GM12892 (cell line): ENCODE results near the gene TTR.

Experiments
- DNase-seq: peaks from one replicate; pipeline ENCODE4 v3.0.0; 2011; ENCODE audit not compliant: insufficient read length
- FAIRE-seq: peaks from 2 replicates; lab custom pipeline; 2011; peaks lifted over from hg19 to GRCh38; lab: Jason Lieb, UNC
- POLR2A ChIP-seq: IDR thresholded peaks from 2 replicates; pipeline ENCODE4 v1.6.1; 2011; ENCODE audit warnings: low read depth, low read length, control low read depth
- POLR2AphosphoS5 ChIP-seq: IDR thresholded peaks from 2 replicates; pipeline ENCODE4 v1.6.1; 2011; ENCODE audit warnings: low read depth, low read length, control low read depth
- TAF1 ChIP-seq: IDR thresholded peaks from 2 replicates; pipeline ENCODE4 v1.6.1; 2011; ENCODE audit warnings: low read depth, mild to moderate bottlenecking, control low read depth, low read length, borderline replicate concordance

TTR gene

DNA sequence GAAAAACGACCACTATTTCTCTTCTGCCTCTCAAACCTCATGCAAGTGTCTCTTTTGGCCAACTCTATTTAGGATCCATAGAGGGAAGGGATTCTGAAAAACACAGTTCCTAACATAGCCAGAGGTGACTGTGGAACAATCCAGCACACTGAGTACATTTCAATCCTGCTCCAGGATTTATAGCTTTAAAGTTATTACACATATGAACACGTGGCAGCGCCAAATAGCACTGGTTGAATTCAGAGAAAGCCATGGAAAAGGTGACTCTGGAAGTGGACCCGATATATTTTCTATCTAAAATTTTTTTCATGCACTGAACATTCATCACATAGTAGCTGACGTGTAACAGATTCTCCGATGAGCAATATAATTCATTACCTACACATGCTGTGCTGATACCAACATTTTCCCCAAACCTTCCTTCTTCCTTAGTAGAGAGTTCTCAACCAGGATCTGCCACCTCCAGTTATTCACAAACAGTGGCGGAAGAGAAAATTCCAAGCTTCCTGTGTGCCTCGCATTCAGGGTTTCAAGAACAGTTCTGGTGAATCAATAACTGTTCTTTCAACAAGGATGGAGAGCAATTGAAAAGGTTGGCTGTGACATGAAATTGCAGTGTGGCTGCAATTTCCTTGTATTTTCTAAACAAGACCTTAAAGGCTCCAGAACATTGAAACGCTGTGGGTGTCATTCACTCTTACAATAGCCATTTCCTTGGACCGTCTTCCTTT is 25.7 kb upstream of the TTR start:
- FAIRE-seq (peak; percentile 14), DNase-seq (no peak)
- TF ChIP-seq TAF1 = no peak
- no peak for TF ChIP-seq POLR2AphosphoS5
- TF ChIP-seq POLR2A = no peak

DNA sequence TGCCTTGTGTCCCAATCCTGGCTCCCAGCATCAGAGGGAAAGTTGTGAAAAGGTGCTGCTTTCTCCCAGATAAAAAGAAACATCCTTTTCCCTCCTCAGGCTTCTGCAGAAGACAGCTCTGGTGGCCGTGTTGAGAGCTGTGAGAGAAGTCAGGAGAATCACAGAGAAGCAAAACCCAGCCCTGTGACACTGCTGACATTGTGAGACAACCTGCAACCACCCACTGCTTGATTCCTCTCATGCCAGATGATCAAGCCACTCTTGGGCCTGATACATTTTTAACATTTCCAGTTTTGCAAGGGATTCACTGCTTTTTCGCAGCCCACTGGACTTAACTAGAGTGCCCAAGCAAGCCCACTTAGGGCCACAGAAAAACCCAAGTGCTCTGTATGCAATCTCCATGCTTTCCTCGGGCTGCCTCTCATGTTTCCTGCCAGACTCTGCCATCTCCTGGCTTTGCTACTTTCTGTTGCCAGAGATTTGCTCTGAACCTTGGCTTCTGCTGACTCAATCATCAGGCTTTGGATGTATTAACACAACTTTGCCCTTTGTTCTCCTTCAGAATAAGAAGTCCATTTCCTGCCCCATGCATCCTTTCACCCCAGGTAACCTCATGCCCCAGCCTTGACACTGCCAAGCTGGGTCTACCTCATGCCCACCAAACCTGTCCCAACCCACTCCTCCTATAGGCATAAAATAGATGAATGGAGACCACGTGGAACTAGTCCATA is 24.9 kb upstream of the TTR start:
- DNase-seq = no peak
- no peak for TF ChIP-seq POLR2AphosphoS5
- no peak for TF ChIP-seq POLR2A
- no peak for TF ChIP-seq TAF1
- peak; percentile 62 for FAIRE-seq

DNA sequence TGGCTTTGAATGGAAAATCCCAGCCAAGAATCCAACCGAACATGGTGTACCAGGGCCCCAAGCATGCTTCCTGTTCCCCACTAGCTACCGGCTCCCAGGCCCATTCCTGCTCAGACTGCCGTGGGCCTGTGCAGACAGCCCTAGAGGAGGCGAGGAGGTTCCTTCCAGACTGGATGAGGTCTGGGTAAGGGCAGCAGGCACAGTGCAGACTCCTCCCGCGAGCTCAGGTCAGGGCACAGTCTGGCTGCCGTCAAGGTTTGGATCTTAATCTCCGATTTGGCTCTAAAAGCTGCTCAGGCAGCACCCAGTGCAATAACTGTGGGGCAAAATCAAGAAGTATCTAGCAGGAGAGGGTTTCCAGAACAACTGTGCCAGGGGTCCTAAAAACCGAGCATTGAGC is 19.3 kb upstream of the TTR start:
- DNase-seq (no peak), FAIRE-seq (no peak)
- no peak for TF ChIP-seq POLR2A
- TF ChIP-seq POLR2AphosphoS5 = no peak
- no peak for TF ChIP-seq TAF1

DNA sequence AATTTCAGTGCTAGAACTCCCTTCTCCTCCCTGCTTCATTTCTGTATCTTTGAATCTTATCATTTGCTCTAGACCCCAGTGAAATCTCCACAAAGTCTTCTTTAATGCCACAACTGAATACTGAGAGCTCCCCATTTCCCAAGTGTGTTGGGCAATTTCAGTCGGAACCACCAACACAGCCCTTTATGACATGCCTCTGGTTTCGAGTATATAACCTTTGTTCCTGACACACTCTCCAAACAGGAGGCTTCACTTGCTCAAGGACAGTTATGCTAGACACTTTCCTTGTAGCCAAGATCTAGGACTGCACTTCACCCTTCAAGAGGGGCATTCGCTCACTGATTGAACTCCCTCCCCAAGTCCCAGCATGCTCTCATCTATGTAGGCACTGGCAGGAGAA is 18.6 kb upstream of the TTR start:
- no peak for TF ChIP-seq POLR2A
- TF ChIP-seq POLR2AphosphoS5 = no peak
- DNase-seq (no peak), FAIRE-seq (peak; percentile 51)

DNA sequence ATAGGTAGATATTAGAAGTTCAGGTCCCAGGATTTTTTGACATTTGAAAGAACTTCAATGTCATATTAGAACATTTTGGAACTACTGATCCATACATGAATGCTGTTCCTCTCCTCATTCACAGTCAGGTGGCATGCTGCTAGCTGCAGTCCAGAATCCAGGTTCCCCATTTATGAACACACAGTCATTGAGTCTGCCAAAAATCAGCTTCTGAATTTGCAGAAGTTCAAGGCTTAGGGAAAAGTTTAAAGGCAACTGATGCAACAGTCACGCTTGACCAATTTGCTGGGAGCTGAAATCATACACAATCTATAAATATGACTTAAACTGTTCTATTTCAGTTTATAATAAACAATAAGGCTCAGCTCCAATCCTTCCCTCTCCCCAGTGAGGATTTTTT is 17.3 kb upstream of the TTR start:
- TF ChIP-seq TAF1 = no peak
- no peak for TF ChIP-seq POLR2A
- no peak for TF ChIP-seq POLR2AphosphoS5
- FAIRE-seq (no peak), DNase-seq (no peak)

DNA sequence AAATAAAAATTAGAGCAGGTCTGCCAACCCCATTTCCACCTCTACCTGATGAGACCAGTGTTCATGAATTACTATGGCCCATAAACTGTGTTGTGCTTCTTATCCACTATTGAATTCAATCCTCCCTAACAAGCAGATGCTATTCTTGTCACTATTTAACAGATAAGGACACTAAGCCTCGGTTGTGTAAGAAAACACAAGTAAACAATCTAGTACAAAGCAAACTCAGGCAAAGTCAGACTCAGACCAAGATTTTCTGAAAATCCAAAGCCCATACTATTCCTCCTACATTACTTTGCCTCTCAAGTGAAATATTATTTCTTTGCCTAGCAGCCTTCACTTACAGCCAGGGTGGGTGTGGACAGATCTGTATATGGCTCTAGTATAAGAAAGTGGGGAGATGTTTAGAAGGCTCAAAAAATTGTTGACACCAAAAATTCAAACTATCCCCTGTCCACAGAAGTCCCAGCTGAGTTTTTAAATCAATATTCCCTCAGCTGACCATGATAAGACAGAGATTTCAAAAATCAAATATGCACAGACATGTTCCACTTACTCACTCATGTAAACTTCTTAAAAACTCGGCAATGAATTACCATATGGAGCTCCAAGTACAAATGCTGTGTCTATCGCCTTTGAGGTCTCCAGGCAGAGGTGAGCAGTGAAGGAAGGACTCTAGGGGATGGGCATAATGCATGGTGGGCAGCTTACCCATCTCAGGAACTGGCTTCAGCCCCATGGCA is 16.0 kb upstream of the TTR start:
- FAIRE-seq (no peak), DNase-seq (no peak)
- no peak for TF ChIP-seq POLR2AphosphoS5
- no peak for TF ChIP-seq TAF1
- no peak for TF ChIP-seq POLR2A

DNA sequence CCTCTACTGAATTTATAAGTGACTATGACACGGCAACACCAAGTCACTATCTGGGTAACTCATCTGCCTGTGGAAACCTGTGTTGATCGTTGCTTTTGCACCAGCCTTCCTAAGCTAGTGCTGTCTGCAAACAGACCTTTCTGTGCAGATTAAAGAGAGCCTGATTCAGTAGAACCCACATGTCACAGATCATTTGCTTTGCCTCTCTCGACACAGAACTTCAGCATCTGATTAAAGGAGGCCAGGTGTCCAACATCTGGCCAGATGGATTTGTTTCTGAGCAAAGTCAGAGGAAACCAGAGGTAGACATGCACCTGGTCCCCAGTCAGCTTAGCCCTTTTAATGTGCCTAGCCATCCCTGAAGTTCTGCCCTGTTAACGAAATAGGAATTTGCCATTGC is 15.0 kb upstream of the TTR start:
- TF ChIP-seq TAF1 (no peak), POLR2AphosphoS5 (no peak), POLR2A (no peak)
- no peak for FAIRE-seq
- DNase-seq = no peak

DNA sequence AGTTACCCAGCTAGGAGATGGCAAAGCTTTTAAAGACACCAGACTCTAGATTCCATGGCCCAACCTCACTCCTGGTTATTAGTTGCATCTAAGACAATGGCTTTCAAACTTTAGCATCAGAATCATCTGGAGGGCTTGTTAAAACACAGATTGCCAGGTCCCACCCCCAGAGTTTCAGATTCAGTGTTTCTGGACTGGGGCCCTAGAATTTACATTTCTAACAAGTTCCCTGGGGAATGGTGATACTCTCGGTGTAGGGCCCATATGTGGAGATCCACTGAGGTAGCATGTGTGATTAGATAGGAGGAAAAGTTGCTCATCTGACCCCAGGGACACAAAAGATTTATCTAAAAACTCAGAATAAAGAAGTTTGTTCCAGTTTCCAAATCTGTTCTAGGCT is 14.5 kb upstream of the TTR start:
- DNase-seq (no peak), FAIRE-seq (peak; percentile 79)
- TF ChIP-seq TAF1 = no peak
- no peak for TF ChIP-seq POLR2A
- TF ChIP-seq POLR2AphosphoS5 = no peak

DNA sequence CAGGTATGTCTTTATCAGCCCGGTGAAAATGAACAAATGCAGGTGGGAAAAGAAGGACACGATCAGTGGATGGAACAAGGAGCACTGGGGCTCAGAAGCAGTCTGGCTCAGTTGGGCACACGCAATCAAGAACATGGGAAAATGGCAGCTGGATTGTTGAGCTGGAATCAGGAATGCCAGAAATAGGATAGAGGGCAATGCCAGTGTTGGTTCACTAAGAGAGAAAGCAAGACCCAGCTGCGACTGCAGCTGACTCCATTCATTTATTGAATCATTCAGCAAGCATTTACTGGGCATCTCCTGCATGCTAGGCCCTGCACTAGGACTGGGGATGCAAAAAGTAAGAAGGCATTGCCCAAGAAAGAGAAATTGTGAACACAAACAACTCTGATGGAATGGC is 13.6 kb upstream of the TTR start:
- peak; percentile 9 for FAIRE-seq
- no peak for DNase-seq
- TF ChIP-seq POLR2AphosphoS5 = no peak
- no peak for TF ChIP-seq TAF1
- TF ChIP-seq POLR2A = no peak

DNA sequence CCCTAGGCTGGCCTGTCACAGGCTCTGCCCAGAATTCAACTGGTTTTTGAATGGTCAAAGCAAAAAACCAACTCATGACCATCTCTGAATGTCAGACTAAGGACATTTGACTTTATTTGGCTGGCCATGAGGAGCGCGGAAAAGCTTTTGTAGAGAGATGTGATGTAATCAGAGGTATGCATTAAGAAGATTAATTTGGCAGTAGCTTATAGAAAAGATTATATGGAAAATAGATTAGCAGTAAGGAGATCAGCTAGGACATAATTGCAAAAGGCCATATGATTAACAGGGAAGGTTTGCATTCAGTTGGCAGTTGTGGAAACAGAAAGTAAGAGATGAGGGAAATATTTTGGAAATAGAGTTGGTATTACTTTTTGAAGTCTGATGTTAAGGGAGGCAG is 12.3 kb upstream of the TTR start:
- DNase-seq (no peak), FAIRE-seq (no peak)

DNA sequence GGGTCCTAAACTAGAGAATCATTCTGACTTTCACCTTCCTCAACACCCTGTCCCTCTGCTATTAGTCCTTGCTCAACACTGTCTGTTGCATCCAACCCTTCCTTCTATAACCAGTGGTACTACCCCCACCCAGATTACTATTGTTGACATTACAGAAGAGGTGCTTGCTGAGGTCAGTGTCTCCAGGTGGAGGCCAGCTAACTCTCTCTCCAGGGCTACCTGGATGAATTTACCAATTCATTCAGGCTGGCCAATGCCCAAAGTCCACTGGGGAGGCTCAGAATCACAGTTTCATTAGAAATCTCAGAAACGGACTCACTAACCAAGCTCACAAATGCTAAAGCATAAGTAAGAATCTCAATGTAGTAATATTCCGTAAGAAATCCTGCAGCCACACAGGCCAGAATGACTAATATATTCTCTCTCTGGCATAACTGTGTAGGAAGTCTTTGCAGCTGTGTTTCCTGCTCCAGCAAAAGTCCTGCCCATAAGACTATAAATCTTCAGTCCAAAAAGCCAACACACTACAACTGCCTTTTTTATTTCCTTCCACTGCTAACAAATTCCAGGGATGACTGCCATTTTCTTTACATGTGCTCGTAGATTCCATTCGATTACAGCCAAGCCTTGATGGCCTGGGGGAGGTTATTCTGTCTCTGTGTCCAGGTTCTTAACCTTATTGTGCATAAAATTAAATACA is 10.0 kb upstream of the TTR start:
- FAIRE-seq (no peak), DNase-seq (no peak)
- TF ChIP-seq TAF1 (no peak), POLR2A (no peak), POLR2AphosphoS5 (no peak)

More for the DNA sequence above, 12.3 kb upstream of the TTR start:
- TF ChIP-seq TAF1 (no peak), POLR2AphosphoS5 (no peak), POLR2A (no peak)
